ENCODE measurements around the gene ASTN2. TPM values are rescaled to one million over a fixed set of nuclear protein-coding genes. Genes with fewer than 3 reads are reported as not detected.

ASTN2 gene
- total and polyA plus RNA-seq, 9 of the 15 experiments (the other 6 are each of a cell fraction or from before 2014, with no cell fraction given): 0.56 to 3.5 (median 1.9) TPM

- no peaks in the 10 kb centered on the region for H3K36me3 ChIP-seq (ENCODE audit: control insufficient read depth, insufficient read depth, low read length)
- H3K4me1 ChIP-seq (replicated peaks in 1 of 2; ENCODE audit: control insufficient read depth in 2 of 2, insufficient read depth in 2 of 2, low read length in 2 of 2): peaks cover 8 to 21% of the 10 kb centered on the region in 2 experiments
- no peaks in the 10 kb centered on the region for H4K20me1 ChIP-seq (replicated peaks; ENCODE audit: control insufficient read depth, insufficient read depth, low read length)
- no TSS peak for BruUV-seq (replicated peaks)
- no peaks in the 10 kb centered on the region for H3K9me3 ChIP-seq (replicated peaks; ENCODE audit: control insufficient read depth, insufficient read depth, low read depth, low read length)
- H3K79me2 ChIP-seq (ENCODE audit: control insufficient read depth, insufficient read depth, low read length): no peaks in the 10 kb centered on the region
- no peak overlapping the region for H3K4me2 ChIP-seq (ENCODE audit: insufficient read depth, low read length)
- no peak overlapping the region for H3K4me3 ChIP-seq
- intact Hi-C loops (cut with micrococcal nuclease): loop anchor here (2.0 to 5.0 kb wide), 3 partner anchors 13 to 78 kb away; no protein-coding TSS in a partner anchor
- H3K27me3 ChIP-seq (ENCODE audit: control insufficient read depth in 2 of 2, insufficient read depth in 2 of 2, low read length in 2 of 2): no peaks in the 10 kb centered on the region
- POLR2A ChIA-PET: interaction anchor here (1.7 kb wide), 1 partner anchor 13 kb away, joined by 5 read pairs; no protein-coding TSS in a partner anchor
- no peak for ATAC-seq
- CTCF ChIA-PET (ENCODE audit: low intra/inter-chr PET ratio): no interaction called here
- no peak overlapping the region for H3K9ac ChIP-seq (ENCODE audit: insufficient read depth in 1 of 2, low read depth in 2 of 2, low read length in 2 of 2)
- WGBS (ENCODE audit: insufficient coverage, low coverage, missing lambda C conversion rate): 58% methylated on average over 4 of the region's 4 CpGs
- no peak for TF ChIP-seq ZNF239 (CRISPR knock-in tag; IDR thresholded peaks at IDR 0.05)
- TF ChIP-seq HEY1 (CRISPR knock-in tag; IDR thresholded peaks at IDR 0.05; ENCODE audit: borderline replicate concordance): no peak
- TF ChIP-seq ELK3 (CRISPR knock-in tag; IDR thresholded peaks at IDR 0.05): no peak
- no peak for TF ChIP-seq U2AF2 (optimal IDR thresholded peaks at IDR 0.05; ENCODE audit: low read depth, low read length)
- no peak for TF ChIP-seq VEZF1 (CRISPR knock-in tag; IDR thresholded peaks at IDR 0.05)
- no peak for TF ChIP-seq ZNF583 (CRISPR knock-in tag; IDR thresholded peaks at IDR 0.05)
- no peak for TF ChIP-seq RHOXF2B (CRISPR knock-in tag; conservative IDR thresholded peaks at IDR 0.05)
- no peak for TF ChIP-seq NFE2L1 (tag; IDR thresholded peaks at IDR 0.05; ENCODE audit: borderline replicate concordance, low read depth)
- TF ChIP-seq FOXM1 (IDR thresholded peaks at IDR 0.05; ENCODE audit: low read depth): no peak
- TF ChIP-seq FOXM1 (CRISPR knock-in tag; IDR thresholded peaks at IDR 0.05; ENCODE audit: low read depth): no peak
- no peak for TF ChIP-seq PTBP1 (IDR thresholded peaks at IDR 0.05; ENCODE audit: low read depth, low read length)
- no peak for TF ChIP-seq ZNF444 (CRISPR knock-in tag; IDR thresholded peaks at IDR 0.05)
- H3K9me1 ChIP-seq (ENCODE audit: control insufficient read depth, insufficient read depth, low read length): no peaks in the 10 kb centered on the region
- no peak overlapping the region for H2AFZ ChIP-seq (ENCODE audit: low read depth, low read length)
- DNase-seq (ENCODE audit: extremely low read depth in 1 of 4, low spot score in 3 of 4): no peak
- no peak for FAIRE-seq
- no peak overlapping the region for H3K27ac ChIP-seq (ENCODE audit: extremely low read depth, low read depth, low read length)
- in situ Hi-C loops (cut with MboI): no loop called here
Measured at GRCh38 chr9:116435706-116436105, 979.2 kb downstream of the ASTN2 start.

Measured in K562 (cell line).